NCI-H146 treated with DMSO at 0.1 percent for 48 hours (cell line): ENCODE results near the gene MAGI1.

Source experiments
- DNase-seq: peaks from one replicate; lab custom pipeline; 2025; ENCODE audit not compliant: unreplicated experiment; lab: John Stamatoyannopoulos, UW

Gene MAGI1

DNA sequence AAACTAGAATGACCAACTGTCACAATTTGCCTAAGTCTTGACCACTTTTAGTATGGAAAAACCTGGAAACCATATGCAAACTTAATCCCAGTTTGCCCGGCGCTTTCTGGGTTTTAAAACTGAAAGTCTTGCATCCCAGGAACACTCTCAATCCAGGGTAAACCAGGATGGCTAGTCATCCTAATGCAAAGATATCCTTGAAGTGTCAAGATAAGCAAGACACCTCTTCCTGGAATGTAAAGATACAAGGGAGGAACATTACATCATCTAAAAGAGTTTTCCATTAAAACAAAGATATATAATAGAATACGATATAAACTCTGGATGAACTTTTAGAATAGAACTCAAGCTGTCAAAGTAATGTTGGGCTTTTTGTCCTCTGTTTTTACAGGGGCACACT is 188.5 kb downstream of the MAGI1 start:
- DNase-seq: no peak

GRCh38 chr3:65848024-65848423 is 190.7 kb downstream of the MAGI1 start:
- no peak for DNase-seq

- DNase-seq: no peak
Measured at GRCh38 chr3:65846936-65847335, 191.8 kb downstream of the MAGI1 start.

- DNase-seq: no peak
Measured at GRCh38 chr3:65844370-65844769, 194.3 kb downstream of the MAGI1 start.

DNA sequence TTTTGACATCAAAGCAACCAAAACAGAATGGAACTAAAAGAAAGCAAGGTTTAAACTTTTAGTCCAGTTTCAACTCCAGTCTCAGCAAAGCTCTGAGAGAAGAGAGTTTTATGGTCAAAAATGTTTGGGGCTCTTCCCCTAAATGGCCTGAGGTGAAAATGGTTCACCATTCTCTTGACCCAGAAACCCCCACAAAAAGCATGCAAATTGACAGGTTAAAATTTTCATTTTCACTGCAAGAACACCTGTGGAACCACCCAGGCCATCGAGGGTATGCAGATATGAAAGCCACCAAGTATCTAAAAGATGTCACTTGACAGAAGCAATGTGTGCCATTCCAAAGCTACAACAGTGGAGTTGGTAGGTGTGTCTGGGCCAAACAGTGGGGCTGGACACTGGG is 195.0 kb downstream of the MAGI1 start:
- DNase-seq: no peak

DNA sequence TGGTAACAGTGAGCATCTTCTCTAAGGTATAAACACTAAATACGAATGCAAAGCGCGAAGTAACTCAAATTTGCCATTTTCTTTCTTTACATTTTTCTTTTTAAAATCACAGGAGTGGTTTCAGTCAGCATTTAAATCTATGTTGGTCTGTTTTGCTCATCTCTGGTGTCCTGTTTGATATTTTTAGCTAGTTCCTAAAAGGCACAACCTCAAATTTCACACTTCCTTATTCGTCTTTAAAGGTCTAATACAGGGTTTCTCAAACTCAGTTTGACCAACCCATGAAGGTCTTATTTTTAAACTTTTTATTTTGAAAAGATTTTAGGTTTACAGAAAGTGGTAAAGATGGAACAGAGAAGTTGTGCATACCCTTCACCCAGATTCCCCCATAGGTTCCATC is 201.1 kb downstream of the MAGI1 start:
- no peak for DNase-seq

GRCh38 chr3:65836047-65836446 is 202.7 kb downstream of the MAGI1 start:
- DNase-seq: no peak

DNA sequence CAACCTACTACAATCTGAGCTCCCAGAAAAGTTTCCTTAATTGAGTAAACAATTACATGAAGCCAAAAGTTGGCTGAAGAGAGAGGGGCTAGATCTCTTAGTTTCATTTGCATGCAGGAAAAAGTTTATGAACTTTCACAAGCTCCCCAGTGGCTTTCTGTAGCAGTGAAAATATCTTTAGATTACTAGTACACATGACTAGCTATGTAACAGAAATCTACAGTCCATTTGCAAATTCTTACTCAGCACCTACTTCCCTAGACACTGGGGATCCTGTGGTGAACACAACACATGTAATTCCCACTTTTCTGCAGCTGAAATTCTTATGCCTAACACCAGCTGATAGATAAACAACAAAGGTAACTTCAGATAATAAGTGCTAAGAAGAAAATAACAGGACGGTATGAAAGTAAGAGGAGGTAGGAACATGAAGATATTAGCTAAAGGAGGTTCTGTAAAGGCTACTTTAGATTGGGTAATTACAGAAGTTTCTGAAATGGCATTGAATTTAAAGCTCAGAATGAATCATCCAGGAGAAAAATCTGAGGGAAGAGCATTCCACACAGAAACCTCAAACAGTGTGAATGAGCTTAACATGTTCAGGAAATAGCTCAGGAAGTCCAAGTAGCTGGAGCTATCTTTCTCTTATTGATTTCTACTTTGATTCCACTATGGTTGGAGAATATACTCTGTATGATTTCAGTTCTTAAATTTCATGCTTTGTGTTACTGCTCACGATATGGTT is 204.8 kb downstream of the MAGI1 start:
- DNase-seq: no peak

- no peak for DNase-seq
Measured at GRCh38 chr3:65831733-65832425, 206.8 kb downstream of the MAGI1 start.

DNA sequence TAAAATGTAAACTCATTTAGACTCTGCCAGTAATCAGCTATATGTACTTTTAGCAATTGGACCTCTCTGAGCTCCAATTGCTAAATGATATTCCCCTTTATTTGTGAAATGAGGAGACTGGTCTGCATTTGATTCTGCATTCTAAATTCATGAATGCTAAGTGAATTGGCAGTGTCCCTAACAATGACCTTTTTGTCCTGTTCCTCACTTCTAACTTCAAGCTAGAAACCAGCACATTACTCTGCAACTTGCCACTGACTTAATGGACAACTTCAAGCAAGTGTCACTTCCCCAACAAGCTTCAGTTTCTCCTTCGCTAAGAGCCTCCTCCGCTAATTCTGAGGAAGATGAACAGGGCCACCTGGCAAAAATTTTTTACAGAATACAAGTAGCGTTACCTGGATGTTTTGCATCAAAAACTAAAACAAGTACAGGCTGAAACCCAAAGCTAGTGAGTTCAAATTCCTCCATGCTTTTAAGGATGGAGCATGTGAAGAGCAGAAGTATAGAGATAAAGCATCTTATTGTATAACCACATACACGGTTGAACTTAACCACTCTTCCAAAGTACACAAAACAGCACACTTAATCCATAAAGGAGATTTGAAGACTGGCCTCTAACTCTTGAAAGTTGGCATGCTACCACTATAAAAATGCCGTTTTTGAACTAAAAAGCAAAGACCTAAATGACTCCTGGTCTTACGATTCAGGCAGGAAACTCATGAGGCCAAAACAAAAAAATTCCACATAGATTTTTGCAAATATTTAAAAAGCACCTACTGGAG is 207.6 kb downstream of the MAGI1 start:
- no peak for DNase-seq

DNA sequence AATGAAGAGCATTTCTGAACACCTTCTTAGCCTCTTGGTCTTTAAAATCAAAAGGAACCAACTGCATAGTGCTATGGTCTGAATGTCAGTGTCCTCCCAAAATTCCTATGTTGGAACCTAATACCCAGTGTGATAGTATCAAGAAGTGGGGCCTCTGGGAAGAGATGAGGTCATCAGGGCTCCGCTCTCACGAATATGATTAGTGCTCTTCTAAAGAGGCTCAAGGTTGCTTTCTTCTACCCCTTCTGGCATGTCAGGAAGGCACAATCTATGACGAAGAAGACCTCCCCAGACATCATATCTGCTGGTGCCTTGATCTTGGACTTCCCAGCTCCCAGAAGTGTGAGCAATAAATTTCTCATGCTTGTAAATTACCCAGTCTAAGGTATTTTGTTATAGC is 209.5 kb downstream of the MAGI1 start:
- DNase-seq: no peak

GRCh38 chr3:65828706-65829105 is 210.0 kb downstream of the MAGI1 start:
- no peak for DNase-seq

DNA sequence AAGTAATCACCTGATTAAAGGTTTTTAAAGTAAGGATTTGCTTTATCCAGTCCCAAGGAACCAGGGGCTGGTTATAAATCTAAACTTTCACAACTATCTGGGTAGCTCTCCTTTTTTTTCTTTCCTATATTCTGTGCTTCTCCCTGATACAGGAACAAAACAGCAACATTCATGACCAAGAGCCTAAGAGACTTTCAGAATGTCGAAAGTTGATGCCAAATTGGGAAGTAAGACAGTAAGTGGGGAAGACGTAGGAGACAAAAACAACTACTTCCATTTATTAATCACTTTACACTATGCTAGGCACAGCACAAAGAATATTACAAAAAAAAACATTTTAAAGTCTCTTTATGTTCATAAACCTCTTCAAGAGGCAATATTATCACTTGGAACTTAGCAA is 211.6 kb downstream of the MAGI1 start:
- no peak for DNase-seq

- no peak for DNase-seq
Measured at GRCh38 chr3:65824166-65824565, 214.6 kb downstream of the MAGI1 start.

GRCh38 chr3:65820600-65820999 is 218.1 kb downstream of the MAGI1 start:
- no peak for DNase-seq

- no peak for DNase-seq
Measured at GRCh38 chr3:65819896-65820295, 218.8 kb downstream of the MAGI1 start.

DNA sequence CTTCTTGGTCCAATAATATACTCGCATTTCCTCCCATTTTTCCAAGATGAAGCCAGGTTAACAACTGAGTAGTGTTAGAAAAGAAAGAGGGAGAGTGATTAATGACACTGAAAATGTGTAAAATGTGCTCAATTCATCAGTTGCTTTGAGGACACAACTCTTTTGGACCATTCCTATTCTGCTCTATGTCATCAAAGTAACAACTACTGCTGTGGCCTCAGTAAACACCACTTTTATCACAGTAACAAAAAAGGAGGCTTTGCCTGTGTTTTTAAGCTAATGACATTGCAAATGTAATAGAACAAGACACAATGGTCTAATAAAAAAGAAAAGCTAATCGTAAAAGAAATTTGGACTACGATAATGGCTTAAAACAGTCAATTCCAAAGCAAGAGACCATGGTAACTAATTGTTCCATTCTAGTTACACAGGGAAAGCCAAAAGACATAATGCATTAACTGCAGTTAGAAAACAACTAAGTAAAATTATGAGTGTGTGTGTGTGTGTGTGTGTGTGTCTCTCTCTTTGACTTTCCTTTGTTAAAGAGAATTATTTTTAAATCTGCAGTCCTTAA is 221.1 kb downstream of the MAGI1 start:
- DNase-seq: no peak

DNA sequence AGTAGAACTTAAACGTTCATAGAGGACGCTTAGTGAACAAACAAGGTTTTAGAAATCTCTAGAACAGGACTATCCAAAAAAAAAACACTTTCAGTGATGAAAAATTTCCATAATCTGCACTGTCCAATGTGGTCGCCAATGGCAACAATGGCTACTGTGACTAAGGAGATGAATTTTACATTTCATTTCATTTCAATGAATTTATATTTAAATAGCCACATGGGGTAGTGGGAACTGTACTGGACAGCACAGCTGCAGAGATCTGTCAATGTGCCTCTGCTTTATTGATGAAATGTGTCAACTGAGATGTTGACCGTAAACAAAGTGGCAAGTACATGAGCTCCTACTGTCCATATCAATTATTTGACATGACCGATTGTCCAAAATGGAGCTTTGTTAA is 222.5 kb downstream of the MAGI1 start:
- DNase-seq: no peak

GRCh38 chr3:65814845-65815578 is 223.7 kb downstream of the MAGI1 start:
- no peak for DNase-seq

GRCh38 chr3:65811892-65812291 is 226.8 kb downstream of the MAGI1 start:
- no peak for DNase-seq
